Calu3 (cell line): ENCODE measurements around the gene SH3BP1. TPM values are rescaled to one million over a fixed set of nuclear protein-coding genes. Genes with fewer than 3 reads are reported as not detected.

Source experiments
- BruUV-seq: library from RNA; stranded (reverse); fragments of 400-500 nt; replicated peaks from 2 replicates; lab custom pipeline; 2021; lab: Mats Ljungman, UMichigan
- CTCF ChIA-PET: fragments of 300-600 bp; sonication (Branson Sonifier 250); formaldehyde crosslinking; loops from one replicate; lab custom pipeline; 2022; ENCODE audit warnings: antibody characterized with exemption; lab: Charles Lee
- DNase-seq: peaks from one replicate; pipeline ENCODE4 v3.0.0; 2022
- H3K27ac Mint-ChIP-seq: one replicate; pipeline ENCODE4 v1.8.0; 2022; ENCODE audit warnings: mixed read lengths; ENCODE audit not compliant: unreplicated experiment
- H3K27me3 Mint-ChIP-seq: one replicate; pipeline ENCODE4 v1.8.0; 2022; ENCODE audit warnings: mixed read lengths; ENCODE audit not compliant: unreplicated experiment
- H3K36me3 Mint-ChIP-seq: one replicate; pipeline ENCODE4 v1.8.0; 2022; ENCODE audit warnings: mild to moderate bottlenecking, moderate library complexity, mixed read lengths; ENCODE audit not compliant: insufficient read depth, unreplicated experiment
- H3K4me1 Mint-ChIP-seq: one replicate; pipeline ENCODE4 v1.8.0; 2022; ENCODE audit warnings: mild to moderate bottlenecking, low read depth, mixed read lengths; ENCODE audit not compliant: unreplicated experiment
- H3K4me3 Mint-ChIP-seq: one replicate; pipeline ENCODE4 v1.8.0; 2022; ENCODE audit warnings: mild to moderate bottlenecking, low read depth, moderate library complexity, mixed read lengths; ENCODE audit not compliant: unreplicated experiment
- H3K9me3 Mint-ChIP-seq: one replicate; pipeline ENCODE4 v1.8.0; 2022; ENCODE audit warnings: low read depth, mixed read lengths; ENCODE audit not compliant: unreplicated experiment
- intact Hi-C: fragments of 100-400 bp; cut with micrococcal nuclease; formaldehyde crosslinking; loops from one replicate; pipeline ENCODE4 v1.10.0; 2022; ENCODE audit not compliant: unreplicated experiment
- total RNA-seq: library from RNA; stranded (reverse); gene quantifications from 2 replicates; pipeline ENCODE4 v1.2.3, GENCODE V29; 2022
- TF ChIP-seq, protein P1 (sequence below): fragments of 200-600 bp; IDR thresholded peaks from one replicate; pipeline ENCODE4 v1.8.0; 2022; ENCODE audit warnings: antibody characterized with exemption; ENCODE audit not compliant: unreplicated experiment

Gene SH3BP1
- total RNA-seq, 1 experiment from 2014 or later = 17.6 TPM

DNA sequence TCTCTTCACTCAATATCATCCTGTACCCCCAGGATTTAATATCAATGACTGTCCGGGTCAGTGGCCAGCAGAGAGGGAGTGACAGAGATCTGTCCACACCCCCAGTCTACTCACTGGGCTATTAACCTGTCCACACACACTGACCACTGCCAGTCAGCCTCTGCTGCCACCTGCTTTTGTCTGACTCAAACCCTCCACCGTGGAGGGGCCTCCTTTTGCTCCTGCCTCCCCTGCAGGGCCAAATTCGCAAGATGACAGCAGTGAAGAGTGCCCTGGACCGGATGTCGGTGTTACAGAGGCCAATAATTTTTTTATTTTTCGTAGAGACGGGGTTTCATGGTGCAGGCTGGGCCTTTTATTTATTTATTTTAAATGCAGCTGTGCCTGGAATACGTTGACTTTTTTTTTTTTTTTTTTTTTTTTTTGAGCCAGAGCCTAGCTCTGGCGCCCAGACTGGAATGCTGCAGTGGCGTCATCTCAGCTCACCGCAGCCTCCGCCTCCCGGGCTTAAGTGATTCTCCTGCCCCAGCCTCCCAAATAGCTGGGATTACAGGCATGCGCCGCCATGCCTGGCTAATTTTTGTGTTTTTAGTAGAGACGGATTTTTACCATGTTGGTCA, 24.2 kb downstream of the SH3BP1 start:
- no peak overlapping the region for H3K4me3 Mint-ChIP-seq
- H3K36me3 Mint-ChIP-seq = peaks cover 37% of the 10 kb centered on the region
- TF ChIP-seq, protein P1, sequence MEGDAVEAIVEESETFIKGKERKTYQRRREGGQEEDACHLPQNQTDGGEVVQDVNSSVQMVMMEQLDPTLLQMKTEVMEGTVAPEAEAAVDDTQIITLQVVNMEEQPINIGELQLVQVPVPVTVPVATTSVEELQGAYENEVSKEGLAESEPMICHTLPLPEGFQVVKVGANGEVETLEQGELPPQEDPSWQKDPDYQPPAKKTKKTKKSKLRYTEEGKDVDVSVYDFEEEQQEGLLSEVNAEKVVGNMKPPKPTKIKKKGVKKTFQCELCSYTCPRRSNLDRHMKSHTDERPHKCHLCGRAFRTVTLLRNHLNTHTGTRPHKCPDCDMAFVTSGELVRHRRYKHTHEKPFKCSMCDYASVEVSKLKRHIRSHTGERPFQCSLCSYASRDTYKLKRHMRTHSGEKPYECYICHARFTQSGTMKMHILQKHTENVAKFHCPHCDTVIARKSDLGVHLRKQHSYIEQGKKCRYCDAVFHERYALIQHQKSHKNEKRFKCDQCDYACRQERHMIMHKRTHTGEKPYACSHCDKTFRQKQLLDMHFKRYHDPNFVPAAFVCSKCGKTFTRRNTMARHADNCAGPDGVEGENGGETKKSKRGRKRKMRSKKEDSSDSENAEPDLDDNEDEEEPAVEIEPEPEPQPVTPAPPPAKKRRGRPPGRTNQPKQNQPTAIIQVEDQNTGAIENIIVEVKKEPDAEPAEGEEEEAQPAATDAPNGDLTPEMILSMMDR = no peak
- intact Hi-C loops = no loop called here
- no TSS peak for BruUV-seq
- CTCF ChIA-PET = no interaction called here
- H3K27me3 Mint-ChIP-seq = no peaks in the 10 kb centered on the region
- no peak for DNase-seq
- H3K9me3 Mint-ChIP-seq = no peaks in the 10 kb centered on the region
- peaks cover 31% of the 10 kb centered on the region for H3K4me1 Mint-ChIP-seq
- no peak overlapping the region for H3K27ac Mint-ChIP-seq

DNA sequence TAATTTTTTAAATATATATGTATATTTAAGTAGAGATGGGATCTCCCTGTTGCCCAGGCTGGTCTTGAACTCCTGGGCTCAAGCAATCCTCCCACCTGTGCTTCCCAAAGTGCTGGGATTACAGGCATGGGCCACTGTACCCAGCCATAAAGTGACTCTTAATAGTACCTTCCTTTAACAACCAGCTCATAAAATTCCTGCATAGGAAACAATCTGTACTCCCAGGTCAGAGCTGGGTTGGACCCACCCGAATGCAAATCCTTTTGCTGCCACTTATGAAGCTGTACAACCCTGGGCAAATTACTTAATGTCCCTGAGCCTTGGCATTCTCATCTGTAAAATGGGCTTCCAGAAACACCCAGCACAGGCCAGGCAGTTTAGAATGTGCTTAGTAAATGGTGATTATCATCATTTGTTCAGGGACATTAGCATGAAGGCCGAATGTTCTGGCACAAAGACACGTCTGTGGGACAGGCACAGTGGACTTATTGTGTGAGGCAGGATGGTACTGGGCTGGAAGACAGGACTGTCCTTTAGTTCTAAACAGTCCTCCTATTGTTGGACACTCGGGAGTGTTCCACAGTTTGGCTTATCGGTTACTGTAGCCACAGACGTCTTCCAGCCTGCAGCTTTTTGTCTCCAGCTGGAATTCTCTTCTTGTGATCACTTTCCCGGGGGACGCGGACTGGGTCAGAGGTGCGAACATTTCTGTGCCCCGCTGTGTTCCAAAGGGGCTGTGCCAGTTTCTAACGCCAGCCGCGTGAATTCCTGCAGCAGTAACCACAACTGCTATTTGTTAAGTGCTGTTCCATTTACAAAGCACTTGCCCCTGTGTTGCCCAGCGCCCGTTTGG, 25.0 kb downstream of the SH3BP1 start:
- BruUV-seq = no TSS peak
- no peaks in the 10 kb centered on the region for H3K9me3 Mint-ChIP-seq
- CTCF ChIA-PET = no interaction called here
- H3K4me3 Mint-ChIP-seq = no peak overlapping the region
- TF ChIP-seq, protein P1 = no peak
- peaks cover 32% of the 10 kb centered on the region for H3K36me3 Mint-ChIP-seq
- intact Hi-C loops = no loop called here
- peaks cover 28% of the 10 kb centered on the region for H3K4me1 Mint-ChIP-seq
- no peak for DNase-seq
- H3K27ac Mint-ChIP-seq = no peak overlapping the region
- H3K27me3 Mint-ChIP-seq = no peaks in the 10 kb centered on the region

DNA sequence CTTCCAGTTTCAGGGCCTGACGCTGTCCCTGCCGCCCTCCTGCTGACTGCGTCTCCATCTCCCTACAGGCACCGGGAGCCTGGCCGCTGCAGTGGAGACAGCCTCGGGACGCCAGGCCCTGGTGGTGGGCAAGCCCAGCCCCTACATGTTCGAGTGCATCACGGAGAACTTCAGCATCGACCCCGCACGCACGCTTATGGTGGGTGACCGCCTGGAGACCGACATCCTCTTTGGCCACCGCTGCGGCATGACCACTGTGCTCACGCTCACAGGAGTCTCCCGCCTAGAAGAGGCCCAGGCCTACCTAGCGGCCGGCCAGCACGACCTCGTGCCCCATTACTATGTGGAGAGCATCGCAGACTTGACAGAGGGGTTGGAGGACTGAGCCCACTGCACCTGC, 26.0 kb downstream of the SH3BP1 start:
- TF ChIP-seq, protein P1 = no peak
- no peak for DNase-seq
- H3K9me3 Mint-ChIP-seq = no peaks in the 10 kb centered on the region
- CTCF ChIA-PET = no interaction called here
- peaks cover 27% of the 10 kb centered on the region for H3K36me3 Mint-ChIP-seq
- H3K27ac Mint-ChIP-seq = no peak overlapping the region
- peaks cover 18% of the 10 kb centered on the region for H3K4me1 Mint-ChIP-seq
- intact Hi-C loops = no loop called here
- BruUV-seq = no TSS peak
- H3K4me3 Mint-ChIP-seq = no peak overlapping the region
- H3K27me3 Mint-ChIP-seq = no peaks in the 10 kb centered on the region

DNA sequence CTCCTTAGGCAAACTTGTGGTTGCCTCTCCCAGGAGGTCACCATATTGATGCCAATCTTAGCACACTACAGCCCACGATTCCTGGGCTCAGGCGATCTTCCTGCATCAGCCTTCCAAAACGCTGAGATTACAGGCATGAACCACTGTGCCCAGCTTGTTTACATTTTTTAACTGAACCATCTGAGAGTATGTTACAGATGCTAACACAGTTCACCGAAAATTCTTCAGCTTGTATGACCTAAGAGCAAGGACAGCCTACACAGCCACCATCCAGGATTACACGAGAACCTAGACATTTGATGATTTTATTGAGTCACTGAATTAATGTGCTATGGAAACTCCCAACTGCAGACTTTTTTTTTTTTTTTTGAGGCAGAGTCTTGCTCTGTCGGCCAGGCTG, 30.1 kb downstream of the SH3BP1 start:
- Mint-ChIP-seq H3K27ac (no peak overlapping the region), H3K4me1 (no peaks in the 10 kb centered on the region), H3K4me3 (no peak overlapping the region), H3K27me3 (no peaks in the 10 kb centered on the region), H3K36me3 (peaks cover 22% of the 10 kb centered on the region), H3K9me3 (no peaks in the 10 kb centered on the region)
- DNase-seq = no peak
- intact Hi-C loops = no loop called here
- no TSS peak for BruUV-seq
- CTCF ChIA-PET = no interaction called here
- TF ChIP-seq, protein P1 = no peak
